ENCODE results near the gene STIP1. TPM values are rescaled to one million over a fixed set of nuclear protein-coding genes. Genes with fewer than 3 reads are reported as not detected.

The STIP1 gene
- total and polyA plus RNA-seq, 2 of the 4 experiments (the other 2 are of a cell fraction) = 201 to 489 TPM

DNA sequence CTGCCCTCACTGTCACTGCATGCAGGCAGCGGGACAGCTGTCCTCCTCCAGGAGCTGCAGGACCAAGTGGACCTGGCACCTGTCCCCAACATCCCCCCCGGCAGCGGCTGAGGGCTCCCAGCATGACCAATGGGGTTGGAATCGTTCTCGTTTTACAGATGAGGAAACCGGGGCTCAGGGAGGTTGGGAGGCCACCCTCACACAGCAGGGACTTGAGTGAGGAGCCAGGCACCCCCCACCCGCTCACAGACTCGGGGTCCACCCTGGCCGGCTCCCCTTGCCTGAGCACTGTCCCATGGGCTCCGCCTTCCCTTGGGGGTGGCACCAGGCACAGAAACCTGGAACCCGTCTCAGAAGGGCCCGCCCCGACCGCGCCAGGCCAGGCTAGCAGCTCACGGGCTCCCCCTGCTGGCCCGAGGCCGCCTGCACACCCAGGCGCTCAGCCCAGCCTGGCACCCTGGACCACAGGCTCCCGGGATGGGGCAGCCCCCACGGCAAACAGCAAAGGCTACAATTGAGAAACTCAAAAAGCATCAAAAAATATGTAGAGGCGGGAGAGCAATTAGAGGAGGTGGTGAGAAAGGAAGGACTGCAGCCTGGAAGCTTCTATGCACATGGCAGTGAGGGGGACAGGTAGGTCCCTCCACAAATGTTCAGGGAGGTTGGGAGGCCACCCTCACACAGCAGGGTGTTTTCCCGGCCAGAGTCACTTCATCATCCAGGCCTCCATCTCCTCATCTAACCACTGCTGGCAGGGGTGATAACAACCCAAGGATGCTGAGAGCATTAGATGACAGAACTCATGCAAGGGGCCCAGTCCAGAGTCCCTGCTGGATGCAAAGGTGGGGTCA lies 32.9 kb upstream of the STIP1 start (continued):
- TF ChIP-seq RAD21 (IDR thresholded peaks at IDR 0.05; ENCODE audit: low read length) (peak; percentile 84), CEBPB (IDR thresholded peaks at IDR 0.05; ENCODE audit: low read depth, low read length) (no peak), NFE2L2 (IDR thresholded peaks at IDR 0.05; ENCODE audit: low read depth, low read length) (no peak)

DNA sequence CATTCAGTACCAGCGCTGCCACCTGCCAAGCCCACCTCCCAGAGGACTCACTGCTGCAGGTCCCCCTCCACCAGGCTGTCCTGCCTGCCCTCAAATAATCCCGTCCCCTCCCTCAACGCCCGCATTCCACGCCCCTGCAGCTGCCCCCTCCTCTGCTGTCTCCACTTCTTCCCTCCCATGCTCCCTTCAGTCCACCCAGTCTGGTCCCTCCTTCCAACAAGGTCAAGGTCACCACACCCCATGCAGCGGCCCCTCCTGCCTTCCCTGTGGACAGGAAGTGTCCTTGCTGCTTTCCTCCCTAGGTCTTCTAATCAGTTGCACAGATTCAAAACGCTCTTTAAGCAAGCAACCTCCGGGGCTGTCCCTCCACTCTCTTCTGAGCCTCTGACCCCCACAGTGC lies 32.2 kb upstream of the STIP1 start:
- Histone ChIP-seq H3K4me2 (ENCODE audit: low read depth, low read length) (no peak overlapping the region), H2AK9ac (replicated peaks; ENCODE audit: low read depth, low read length, poor library complexity) (no peak overlapping the region), H4K91ac (ENCODE audit: insufficient read depth, low read depth, low read length) (no peak overlapping the region), H3K56ac (ENCODE audit: extremely low read depth, insufficient read depth, low read length) (no peak overlapping the region), H4K8ac (ENCODE audit: low read depth in 2 of 2, low read length in 2 of 2) (no peak overlapping the region), H3K27me3 (ENCODE audit: control insufficient read depth, insufficient read depth, low read length) (no peaks in the 10 kb centered on the region), H3K4ac (ENCODE audit: low read depth, low read length) (no peak overlapping the region), H3K27ac (ENCODE audit: insufficient read depth, low read length) (no peak overlapping the region), H2BK5ac (ENCODE audit: low read depth, low read length, poor library complexity, severe bottlenecking) (no peak overlapping the region), H4K5ac (ENCODE audit: low read depth, low read length) (no peak overlapping the region), H2BK120ac (ENCODE audit: low read depth, low read length) (no peak overlapping the region), H3K9me1 (ENCODE audit: insufficient read depth, low read length) (no peaks in the 10 kb centered on the region), H3K9ac (ENCODE audit: low read depth, low read length) (no peak overlapping the region), H3K23ac (ENCODE audit: low read depth, low read length) (no peak overlapping the region), H3K79me1 (ENCODE audit: low read depth in 1 of 2, low read length in 2 of 2) (peaks cover 3 to 5% of the 10 kb centered on the region in 2 experiments; a peak in 2 of 4 replicates), H3K14ac (replicated peaks; ENCODE audit: low read depth, low read length) (no peak overlapping the region), H2BK20ac (ENCODE audit: low read depth, low read length) (no peak overlapping the region), H3K36me3 (ENCODE audit: control insufficient read depth, insufficient read depth, low read length) (no peaks in the 10 kb centered on the region), H3K9me3 (ENCODE audit: control insufficient read depth, insufficient read depth, low read length) (no peaks in the 10 kb centered on the region), H2AK5ac (ENCODE audit: low read depth, low read length) (no peak overlapping the region), H2AFZ (replicated peaks; ENCODE audit: low read length, poor library complexity) (no peak overlapping the region), H3K4me1 (ENCODE audit: control insufficient read depth, insufficient read depth, low read length) (no peaks in the 10 kb centered on the region), H2BK15ac (ENCODE audit: low read depth, low read length) (no peak overlapping the region), H4K20me1 (ENCODE audit: insufficient read depth, low read length) (peaks cover 17% of the 10 kb centered on the region; the same call in 1 of the 2 replicates), H3K18ac (ENCODE audit: low read depth, low read length) (no peak overlapping the region), H3K4me3 (ENCODE audit: insufficient read depth, low read depth, low read length) (no peak overlapping the region)
- intact Hi-C loops (cut with micrococcal nuclease) = loop anchor here (2.0 kb wide), 1 partner anchor 385 kb away; the partner anchor contains the start of gene ZFTA
- ATAC-seq (ENCODE audit: low read depth) (no peak), DNase-seq (no peak)
- dilution Hi-C loops (cut with HindIII; ENCODE audit: low sequenced_read_pairs, unreplicated experiment) = no loop called here
- CTCF ChIA-PET = no interaction called here
- in situ Hi-C loops (cut with MboI; ENCODE audit: low sequenced_read_pairs) = no loop called here
- WGBS, 2 experiments (ENCODE audit: extremely low coverage in 2 of 2, insufficient read length in 1 of 2) = 35% methylated on average over 6 of the region's 8 CpGs; no CpG with 5 or more reads in 1 of the 2 experiments
- POLR2A ChIA-PET (ENCODE audit: unreplicated experiment) = interaction anchor here (0.7 kb wide), 1 partner anchor 158 kb away, joined by 3 read pairs; no protein-coding TSS in a partner anchor
- no TSS peak for BruUV-seq (replicated peaks)
- TF ChIP-seq MAFK (IDR thresholded peaks at IDR 0.05; ENCODE audit: low read depth, low read length) (no peak), CHD1 (IDR thresholded peaks at IDR 0.05; ENCODE audit: low read depth, low read length) (no peak), RFX5 (IDR thresholded peaks at IDR 0.05; ENCODE audit: low read depth, low read length) (no peak), RCOR1 (IDR thresholded peaks at IDR 0.05; ENCODE audit: insufficient replicate concordance, low read length) (no peak), MAZ (IDR thresholded peaks at IDR 0.05; ENCODE audit: borderline replicate concordance, low read depth, low read length) (no peak), RAD21 (IDR thresholded peaks at IDR 0.05; ENCODE audit: low read length) (no peak), CEBPB (IDR thresholded peaks at IDR 0.05; ENCODE audit: low read depth, low read length) (no peak), NFE2L2 (IDR thresholded peaks at IDR 0.05; ENCODE audit: low read depth, low read length) (no peak)
- TF ChIP-seq, protein P1, sequence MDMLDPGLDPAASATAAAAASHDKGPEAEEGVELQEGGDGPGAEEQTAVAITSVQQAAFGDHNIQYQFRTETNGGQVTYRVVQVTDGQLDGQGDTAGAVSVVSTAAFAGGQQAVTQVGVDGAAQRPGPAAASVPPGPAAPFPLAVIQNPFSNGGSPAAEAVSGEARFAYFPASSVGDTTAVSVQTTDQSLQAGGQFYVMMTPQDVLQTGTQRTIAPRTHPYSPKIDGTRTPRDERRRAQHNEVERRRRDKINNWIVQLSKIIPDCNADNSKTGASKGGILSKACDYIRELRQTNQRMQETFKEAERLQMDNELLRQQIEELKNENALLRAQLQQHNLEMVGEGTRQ (IDR thresholded peaks at IDR 0.05; ENCODE audit: low read depth, low read length) = no peak
- TF ChIP-seq, protein P2, sequence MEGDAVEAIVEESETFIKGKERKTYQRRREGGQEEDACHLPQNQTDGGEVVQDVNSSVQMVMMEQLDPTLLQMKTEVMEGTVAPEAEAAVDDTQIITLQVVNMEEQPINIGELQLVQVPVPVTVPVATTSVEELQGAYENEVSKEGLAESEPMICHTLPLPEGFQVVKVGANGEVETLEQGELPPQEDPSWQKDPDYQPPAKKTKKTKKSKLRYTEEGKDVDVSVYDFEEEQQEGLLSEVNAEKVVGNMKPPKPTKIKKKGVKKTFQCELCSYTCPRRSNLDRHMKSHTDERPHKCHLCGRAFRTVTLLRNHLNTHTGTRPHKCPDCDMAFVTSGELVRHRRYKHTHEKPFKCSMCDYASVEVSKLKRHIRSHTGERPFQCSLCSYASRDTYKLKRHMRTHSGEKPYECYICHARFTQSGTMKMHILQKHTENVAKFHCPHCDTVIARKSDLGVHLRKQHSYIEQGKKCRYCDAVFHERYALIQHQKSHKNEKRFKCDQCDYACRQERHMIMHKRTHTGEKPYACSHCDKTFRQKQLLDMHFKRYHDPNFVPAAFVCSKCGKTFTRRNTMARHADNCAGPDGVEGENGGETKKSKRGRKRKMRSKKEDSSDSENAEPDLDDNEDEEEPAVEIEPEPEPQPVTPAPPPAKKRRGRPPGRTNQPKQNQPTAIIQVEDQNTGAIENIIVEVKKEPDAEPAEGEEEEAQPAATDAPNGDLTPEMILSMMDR (conservative IDR thresholded peaks at IDR 0.05; ENCODE audit: low read depth, low read length) = no peak
- TF ChIP-seq, protein P3, sequence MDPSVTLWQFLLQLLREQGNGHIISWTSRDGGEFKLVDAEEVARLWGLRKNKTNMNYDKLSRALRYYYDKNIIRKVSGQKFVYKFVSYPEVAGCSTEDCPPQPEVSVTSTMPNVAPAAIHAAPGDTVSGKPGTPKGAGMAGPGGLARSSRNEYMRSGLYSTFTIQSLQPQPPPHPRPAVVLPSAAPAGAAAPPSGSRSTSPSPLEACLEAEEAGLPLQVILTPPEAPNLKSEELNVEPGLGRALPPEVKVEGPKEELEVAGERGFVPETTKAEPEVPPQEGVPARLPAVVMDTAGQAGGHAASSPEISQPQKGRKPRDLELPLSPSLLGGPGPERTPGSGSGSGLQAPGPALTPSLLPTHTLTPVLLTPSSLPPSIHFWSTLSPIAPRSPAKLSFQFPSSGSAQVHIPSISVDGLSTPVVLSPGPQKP (IDR thresholded peaks at IDR 0.05; ENCODE audit: borderline replicate concordance, low read depth, low read length) = no peak
